T-helper 22 cell (primary cell): Measurements from ENCODE around the gene PTPRN2.
"Not testable (repeated sequence)": the region's sequence is repeated elsewhere in the genome, so short reads cannot be mapped to it uniquely, and the experiment has no call there.

ENCODE experiments used
- DNase-seq: peaks from one replicate; pipeline ENCODE4 v3.0.0-alpha.2; 2020; ENCODE audit warnings: low read depth

PTPRN2 gene

GRCh38 chr7:158468181-158468580 is 119.4 kb downstream of the PTPRN2 start:
- DNase-seq, result no peak

DNA sequence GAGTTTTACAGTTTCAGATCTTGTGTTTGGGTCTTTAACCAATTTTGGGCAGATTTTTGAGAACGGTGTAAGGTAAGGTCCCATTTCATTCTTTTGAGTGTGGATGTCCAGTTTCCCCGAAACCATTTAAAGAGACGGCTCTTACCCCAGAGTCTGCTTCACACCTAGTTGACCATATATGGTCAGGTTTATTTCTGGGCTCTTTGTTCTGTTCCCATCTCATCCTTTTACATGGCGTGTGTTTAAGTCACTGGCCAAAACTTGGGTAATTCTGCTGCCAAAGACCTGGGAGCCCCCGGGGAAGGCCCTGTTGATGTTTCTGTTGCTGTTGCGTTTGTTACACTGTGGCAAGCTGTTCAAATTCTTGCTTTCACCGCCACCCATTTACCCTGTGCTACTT is 120.1 kb downstream of the PTPRN2 start:
- no peak for DNase-seq

- no peak for DNase-seq
These were observed 124.3 kb downstream of the PTPRN2 start for GRCh38 chr7:158463317-158463716.

DNA sequence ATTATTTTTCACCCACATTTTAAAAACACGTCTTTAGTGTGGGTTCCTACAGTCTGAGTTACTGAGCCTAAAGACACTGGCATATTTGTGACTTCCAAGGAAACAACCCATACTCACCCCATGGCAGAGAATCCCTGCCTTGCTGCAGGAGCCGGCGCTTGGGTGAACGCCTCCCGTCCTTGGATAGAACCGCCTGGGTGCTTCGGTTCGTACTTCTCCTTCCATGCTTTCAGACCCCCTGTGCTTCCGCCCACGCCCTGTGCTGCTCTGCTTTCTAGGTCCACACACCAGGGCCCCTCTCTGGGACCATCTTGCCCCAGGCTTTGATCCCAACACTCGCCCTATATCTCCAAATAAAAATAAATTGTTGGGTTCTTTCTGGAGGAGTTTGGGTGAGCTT is 125.8 kb downstream of the PTPRN2 start:
- no peak for DNase-seq

DNA sequence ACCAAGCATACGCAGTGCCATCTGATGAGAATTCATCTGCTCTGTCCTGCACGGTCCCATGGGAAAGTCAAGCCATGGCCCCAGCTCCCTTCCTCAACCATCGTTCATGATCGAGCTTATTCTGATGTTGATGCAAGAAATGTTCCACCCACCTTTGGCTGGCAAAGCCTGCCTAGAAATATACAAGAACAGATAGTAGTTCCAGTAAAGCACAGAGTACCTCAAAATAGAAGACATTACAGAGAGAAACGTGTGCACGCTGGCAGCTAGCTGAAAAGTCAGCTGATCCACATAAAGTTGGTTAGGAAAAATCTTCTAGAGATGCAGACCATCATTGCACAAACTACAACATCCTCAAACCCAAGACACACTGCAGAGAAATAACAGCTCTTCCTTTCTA is 127.0 kb downstream of the PTPRN2 start:
- DNase-seq, result no peak

DNA sequence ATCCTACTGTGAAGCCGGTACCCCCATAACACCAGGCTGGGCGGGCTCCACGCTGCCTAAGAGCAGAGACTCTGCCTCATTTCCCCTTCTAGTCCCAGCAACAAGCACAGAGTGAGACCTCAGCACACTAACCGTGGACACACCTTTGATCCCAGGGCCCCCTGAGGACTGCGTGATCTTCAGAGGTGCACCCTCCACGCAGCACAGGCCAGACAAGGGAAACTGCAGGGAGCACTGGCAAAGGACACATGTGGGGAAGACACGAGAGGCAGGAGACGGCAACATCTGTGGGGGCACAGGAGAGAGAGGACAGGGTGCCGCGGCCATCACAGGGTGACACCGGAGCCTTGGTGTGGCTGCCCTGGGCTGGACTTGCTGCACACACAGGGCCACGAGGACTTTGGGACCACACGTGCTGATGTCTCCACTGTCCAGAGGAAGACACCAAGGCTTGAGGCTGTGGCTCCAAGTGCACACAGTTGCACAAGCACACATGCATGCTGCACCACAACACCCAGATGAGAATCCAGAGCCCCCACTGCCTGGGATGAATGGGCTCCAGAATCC is 128.8 kb downstream of the PTPRN2 start:
- no peak for DNase-seq

- no peak for DNase-seq
These were observed 129.5 kb downstream of the PTPRN2 start for GRCh38 chr7:158458096-158458495.

- not testable (repeated sequence) for DNase-seq
These were observed 130.0 kb downstream of the PTPRN2 start for GRCh38 chr7:158457586-158457985.

GRCh38 chr7:158454631-158455030 is 133.0 kb downstream of the PTPRN2 start:
- no peak for DNase-seq

- no peak for DNase-seq
These were observed 134.0 kb downstream of the PTPRN2 start for GRCh38 chr7:158453663-158454062.

- DNase-seq, result no peak
These were observed 135.3 kb downstream of the PTPRN2 start for GRCh38 chr7:158452331-158452730.

DNA sequence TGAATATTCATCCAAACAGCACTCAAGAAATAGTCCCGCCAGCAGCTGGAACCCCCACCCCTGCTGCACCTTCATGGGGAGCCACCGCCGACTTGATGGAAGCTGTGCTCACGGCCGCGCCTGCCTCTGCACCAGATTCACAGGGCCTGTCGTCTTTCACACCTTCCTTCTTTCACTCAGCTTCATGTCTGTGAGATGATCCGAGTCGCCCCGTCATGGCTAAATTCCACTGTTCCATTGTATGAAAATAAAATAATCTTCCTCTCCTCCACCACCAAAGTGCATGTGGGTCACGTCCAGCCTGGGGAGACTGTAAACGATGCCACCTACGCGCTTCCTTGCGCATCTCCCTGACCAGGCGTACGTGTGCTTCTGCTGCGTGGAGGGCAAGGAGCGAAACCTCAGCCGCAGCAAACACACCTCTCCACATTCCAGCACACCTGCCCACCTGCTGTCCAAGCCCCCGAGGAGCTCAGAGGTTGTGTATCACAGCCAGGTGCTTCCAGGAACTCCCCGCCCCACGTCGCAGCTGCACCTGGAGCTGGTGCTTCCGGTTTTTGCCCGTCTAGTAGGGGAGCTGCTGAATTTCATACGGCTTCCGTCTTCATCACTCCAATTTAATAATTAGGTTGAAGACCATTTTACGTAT is 137.0 kb downstream of the PTPRN2 start:
- DNase-seq, result no peak

DNA sequence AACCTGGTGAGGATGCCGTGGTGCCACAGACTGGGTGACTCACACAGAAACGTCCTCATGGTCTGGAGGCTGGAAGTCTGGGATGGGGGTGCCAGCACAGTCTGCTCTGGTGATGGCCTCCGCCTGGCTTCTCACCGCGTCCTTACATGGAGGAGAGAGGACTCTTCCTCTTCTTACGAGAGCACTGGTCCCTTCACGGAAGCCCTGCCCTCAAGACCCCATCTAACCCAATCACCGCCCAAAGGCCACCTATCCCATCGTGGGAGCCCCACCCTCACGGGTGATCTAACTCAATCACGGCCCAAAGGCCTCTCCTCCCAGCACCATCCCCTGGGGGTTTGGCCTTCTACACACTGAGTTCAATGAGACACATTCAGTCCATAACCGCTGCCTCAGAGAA is 137.7 kb downstream of the PTPRN2 start:
- no peak for DNase-seq

GRCh38 chr7:158449266-158449665 is 138.4 kb downstream of the PTPRN2 start:
- no peak for DNase-seq

- DNase-seq, result no peak
These were observed 139.1 kb downstream of the PTPRN2 start for GRCh38 chr7:158448430-158449100.

- no peak for DNase-seq
These were observed 140.0 kb downstream of the PTPRN2 start for GRCh38 chr7:158447506-158448171.

GRCh38 chr7:158447151-158447505 is 140.5 kb downstream of the PTPRN2 start:
- DNase-seq, result no peak

DNA sequence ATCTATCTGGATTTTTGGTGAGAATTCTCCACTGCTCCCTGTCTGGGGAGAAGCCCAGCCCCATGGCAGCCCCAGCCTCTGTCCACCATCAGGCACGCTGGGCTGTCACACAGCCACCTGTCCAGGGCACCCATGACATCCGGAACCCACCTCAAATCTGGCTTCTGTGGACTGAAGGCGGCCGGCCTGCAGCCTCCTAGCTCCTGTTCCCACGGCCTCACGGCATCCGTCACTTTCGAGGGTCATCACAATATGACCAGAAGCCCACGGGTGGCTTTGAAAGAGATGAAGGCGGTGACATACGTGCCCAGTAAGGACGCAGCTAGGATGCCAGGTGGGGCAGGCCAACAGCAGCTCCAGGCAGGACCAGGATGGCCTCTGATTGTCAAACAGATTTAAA is 140.9 kb downstream of the PTPRN2 start:
- no peak for DNase-seq

DNA sequence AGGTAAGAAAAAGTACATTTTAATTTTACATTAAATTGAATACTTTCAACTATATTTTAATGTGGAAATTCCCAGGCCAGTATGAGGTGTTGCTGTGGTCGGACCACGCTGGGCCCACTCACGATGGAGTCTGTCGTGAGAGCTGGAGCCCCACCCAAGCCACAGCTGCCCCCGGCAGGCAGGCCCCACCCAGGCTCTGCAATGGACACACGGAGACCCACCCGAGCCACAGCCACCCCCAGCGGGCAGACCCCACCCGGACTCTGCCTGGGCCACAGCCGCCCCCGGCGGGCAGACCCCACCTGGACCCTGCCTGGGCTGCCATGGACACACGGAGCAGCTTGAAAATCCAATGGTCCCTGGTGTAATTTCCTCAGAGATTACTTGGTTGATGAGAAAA is 141.3 kb downstream of the PTPRN2 start:
- DNase-seq, result no peak

DNA sequence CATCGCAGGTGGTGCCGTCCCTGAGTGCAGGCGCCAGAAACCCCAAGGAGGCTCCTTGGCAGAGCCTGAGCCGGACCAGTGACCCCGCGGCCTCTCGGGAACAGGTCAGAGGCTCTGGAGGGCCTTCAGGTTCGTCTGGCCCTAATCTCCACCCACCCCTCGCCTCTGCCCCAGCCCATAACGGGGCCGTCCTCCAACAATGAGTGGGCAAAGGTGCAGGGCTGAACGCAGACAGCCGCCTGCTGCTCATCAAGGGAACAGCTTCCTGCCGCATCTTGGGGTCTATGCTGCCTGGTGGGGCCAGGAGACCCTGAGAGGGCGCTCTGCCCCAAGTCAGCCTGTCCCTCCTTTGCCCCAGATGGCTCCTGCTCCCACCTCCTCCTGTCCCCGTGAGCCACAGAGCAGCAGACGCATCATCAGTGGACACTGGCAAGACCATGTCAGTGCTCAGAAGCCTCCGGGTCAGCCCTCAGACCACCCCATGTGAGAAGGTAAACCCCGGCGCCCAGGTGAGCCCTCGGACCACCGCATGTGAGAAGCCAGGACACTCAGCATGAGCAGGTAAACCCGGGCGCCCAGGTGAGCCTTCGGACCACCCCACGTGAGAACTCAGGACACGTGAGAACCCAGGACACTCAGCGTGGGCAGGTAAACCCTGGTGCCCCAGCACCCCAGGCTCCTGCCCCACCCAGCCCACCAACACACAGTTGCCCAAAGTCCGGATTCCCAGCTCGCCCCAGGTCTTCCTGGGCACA is 142.0 kb downstream of the PTPRN2 start:
- no peak for DNase-seq

- DNase-seq, result no peak
These were observed 142.9 kb downstream of the PTPRN2 start for GRCh38 chr7:158444501-158445420.
